Erythroblast (primary cell): ENCODE results near the gene UGT1A1.

ENCODE experiments used
- DNase-seq, 2 experiments: peaks; one replicate each; lab custom pipeline; 2025; lab: John Stamatoyannopoulos, UW
- GATA1 ChIP-seq: IDR thresholded peaks from 2 replicates; pipeline ENCODE4 v1.6.1; 2011; ENCODE audit warnings: low read depth, mild to moderate bottlenecking, control low read depth, low read length, moderate library complexity
- POLR2A ChIP-seq: IDR thresholded peaks from 2 replicates; pipeline ENCODE4 v1.6.1; 2011; ENCODE audit warnings: mild to moderate bottlenecking, low read length

Gene UGT1A1

GRCh38 chr2:233819884-233820773 lies 60.1 kb downstream of the UGT1A1 start:
- no peak for DNase-seq
- TF ChIP-seq POLR2A (no peak), GATA1 (no peak)

DNA sequence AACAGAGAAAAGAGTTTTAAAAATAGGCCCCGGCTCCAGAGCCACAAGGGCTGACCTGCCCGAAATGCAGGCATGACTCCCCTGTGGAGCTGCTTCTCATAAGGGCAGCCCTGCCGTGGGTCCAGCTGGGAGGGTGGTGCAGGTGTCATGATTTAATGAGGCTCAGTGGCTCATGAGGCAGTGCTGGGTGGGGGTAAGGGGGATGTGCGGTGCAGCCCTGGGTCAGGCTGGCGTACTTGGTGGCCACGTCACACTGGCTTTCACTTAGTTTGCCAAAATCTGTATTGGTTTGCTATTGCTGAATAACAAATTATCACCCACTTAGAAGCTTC lies 60.7 kb downstream of the UGT1A1 start:
- DNase-seq: no peak

GRCh38 chr2:233821196-233821595 lies 61.1 kb downstream of the UGT1A1 start:
- DNase-seq: no peak
- TF ChIP-seq GATA1 (no peak), POLR2A (no peak)

More for the DNA sequence above, 60.7 kb downstream of the UGT1A1 start:
- TF ChIP-seq GATA1 (no peak), POLR2A (no peak)

DNA sequence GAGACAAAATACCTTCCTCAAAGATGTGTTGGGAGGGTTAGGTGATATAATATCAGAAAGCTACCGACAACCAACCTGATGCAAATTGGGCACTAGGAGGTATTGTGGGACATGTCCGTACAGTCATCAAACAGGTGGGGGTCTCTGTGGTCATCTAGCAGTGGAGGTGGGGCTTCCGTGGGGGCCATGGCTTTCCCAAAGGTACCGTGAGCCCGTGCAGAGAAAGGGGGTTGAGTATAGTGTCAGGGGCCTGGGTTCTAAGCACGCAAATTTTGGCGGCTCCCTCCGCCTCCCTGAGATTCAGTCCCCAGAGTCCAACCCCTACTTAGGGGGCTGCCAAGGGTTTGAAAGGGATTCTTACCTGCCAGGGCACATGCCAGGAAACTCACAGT lies 61.6 kb downstream of the UGT1A1 start:
- DNase-seq: no peak
- TF ChIP-seq POLR2A (no peak), GATA1 (no peak)

DNA sequence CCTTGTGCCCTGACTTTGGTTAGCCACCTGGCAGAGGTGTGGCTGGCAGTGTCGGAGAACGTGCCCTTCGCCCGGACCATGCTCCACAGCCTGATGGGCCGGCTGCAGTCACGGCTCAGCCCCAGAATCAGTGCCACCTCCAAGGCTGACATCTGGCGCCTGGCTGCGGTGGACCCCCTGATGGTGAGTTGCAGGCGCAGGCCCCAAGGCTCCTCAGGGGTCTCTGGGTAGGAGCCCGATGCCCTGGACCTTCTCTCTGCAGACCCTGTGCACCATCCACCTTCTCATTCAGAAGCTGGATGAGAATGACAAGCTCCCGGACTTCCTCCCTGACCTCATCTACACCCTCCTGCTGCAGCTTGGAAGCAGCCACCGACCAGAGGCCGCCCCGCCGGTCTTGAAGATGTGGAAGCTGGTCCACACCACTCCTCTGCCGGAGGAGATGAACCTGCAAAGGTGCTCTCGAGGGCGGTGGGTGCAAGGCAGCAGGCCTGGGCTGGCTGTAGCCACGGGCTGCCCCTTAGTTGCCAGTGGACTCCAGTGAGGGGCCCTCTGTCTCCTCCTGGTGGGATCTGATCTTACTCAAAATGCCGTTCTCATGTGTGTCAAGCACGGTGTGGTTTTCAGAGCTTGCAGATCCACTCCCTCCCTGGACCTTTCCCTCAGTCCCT lies 62.2 kb downstream of the UGT1A1 start:
- no peak for DNase-seq
- TF ChIP-seq POLR2A (no peak), GATA1 (no peak)
